B cell (primary cell): ENCODE data around the gene MRTFA. TPM values are rescaled to one million over a fixed set of nuclear protein-coding genes. Genes with fewer than 3 reads are reported as not detected.
A peak's percentile ranks its signal among the peaks of the same experiment; 100 is the strongest.

Source experiments
- ATAC-seq: fragments of 200-7000 bp; cut with Tn5 transposase; one replicate; pipeline ENCODE4 v1.10.0; 2021; ENCODE audit warnings: low read depth, mild to moderate bottlenecking, moderate number of reproducible peaks, moderate library complexity
- CTCF ChIA-PET: fragments of 350-600 bp; sonication (Branson Sonifier 250); formaldehyde crosslinking; loops from one replicate; lab custom pipeline; 2021; ENCODE audit warnings: antibody characterized with exemption, inconsistent platforms; lab: Charles Lee
- POLR2A ChIA-PET: fragments of 350-600 bp; sonication (Branson Sonifier 250); formaldehyde crosslinking; loops from one replicate; lab custom pipeline; 2021; ENCODE audit warnings: antibody characterized with exemption; lab: Charles Lee
- DNase-seq: peaks from one replicate; pipeline ENCODE4 v3.0.0; 2013
- H2AFZ ChIP-seq: 2 replicates; pipeline ENCODE4 v1.6.1; 2012; ENCODE audit warnings: mild to moderate bottlenecking, low read depth, low read length; ENCODE audit not compliant: insufficient read depth, poor library complexity, severe bottlenecking
- H3K27ac ChIP-seq, 2 donors: 1 replicate in 1 of 2; 2 replicates in 1 of 2; pipeline ENCODE4 v1.5.1; 2012 to 2013; ENCODE audit warnings: low read length in 2 of 2, mild to moderate bottlenecking in 2 of 2, moderate library complexity in 1 of 2
- H3K27me3 ChIP-seq, 4 experiments: fragments of 200-600 bp in 1 of 4; sonication (generic) in 1 of 4; replicated peaks in 1 of 4; 1 replicate in 2 of 4; 2 replicates in 2 of 4; pipeline versions ENCODE4 v1.6.1 to v1.7.0; 2013 to 2016; ENCODE audit warnings: low read length in 3 of 4, mild to moderate bottlenecking in 2 of 4, mixed read lengths in 1 of 4, moderate library complexity in 1 of 4; ENCODE audit not compliant: insufficient read depth in 4 of 4, control insufficient read depth in 3 of 4; ENCODE audit errors: control extremely low read depth in 1 of 4
- H3K36me3 ChIP-seq, 2 experiments: replicated peaks in 1 of 2; 1 replicate in 1 of 2; 2 replicates in 1 of 2; pipeline versions ENCODE4 v1.6.1 to v1.7.1; 2013; ENCODE audit warnings: low read length in 1 of 2; ENCODE audit not compliant: insufficient read depth in 2 of 2, control insufficient read depth in 1 of 2; ENCODE audit errors: control extremely low read depth in 1 of 2, extremely low read depth in 1 of 2
- H3K4me1 ChIP-seq, 2 donors: fragments of 200-600 bp in 1 of 2; sonication (generic) in 1 of 2; 1 replicate in 1 of 2; 2 replicates in 1 of 2; pipeline versions ENCODE4 v1.5.1 to v1.6.1; 2013 to 2017; ENCODE audit warnings: low read length in 2 of 2; ENCODE audit not compliant: control insufficient read depth in 2 of 2, insufficient read depth in 2 of 2
- H3K4me2 ChIP-seq: replicated peaks from 2 replicates; pipeline ENCODE3; 2012; ENCODE audit warnings: mild to moderate bottlenecking, low read depth, low read length; ENCODE audit not compliant: poor library complexity, severe bottlenecking
- H3K4me3 ChIP-seq, 5 experiments: fragments of 200-600 bp in 1 of 5; sonication (generic) in 1 of 5; 1 replicate in 3 of 5; 2 replicates in 2 of 5; pipeline versions ENCODE4 v1.5.1 to v1.7.0; 2011 to 2016; ENCODE audit warnings: low read length in 4 of 5, mild to moderate bottlenecking in 4 of 5, low read depth in 2 of 5, control low read depth in 1 of 5, moderate library complexity in 1 of 5; ENCODE audit not compliant: insufficient read depth in 1 of 5; ENCODE audit errors: control extremely low read depth in 1 of 5, extremely low read depth in 1 of 5
- H3K79me2 ChIP-seq: fragments of 200-600 bp; sonication (generic); one replicate; pipeline ENCODE4 v1.6.0; 2016; ENCODE audit warnings: low read length; ENCODE audit not compliant: control insufficient read depth, insufficient read depth
- H3K9ac ChIP-seq: fragments of 200-600 bp; sonication (generic); 2 replicates; pipeline ENCODE4 v1.6.1; 2017; ENCODE audit warnings: mild to moderate bottlenecking, low read length, moderate library complexity
- H3K9me3 ChIP-seq, 3 donors: one replicate each; pipeline versions ENCODE4 v1.6.1 to v1.7.1; 2013; ENCODE audit warnings: low read length in 2 of 3; ENCODE audit not compliant: control insufficient read depth in 2 of 3, insufficient read depth in 1 of 3; ENCODE audit errors: control extremely low read depth in 1 of 3
- H4K20me1 ChIP-seq: 2 replicates; pipeline ENCODE4 v1.6.0; 2012; ENCODE audit warnings: mild to moderate bottlenecking, low read length; ENCODE audit not compliant: insufficient read depth, control insufficient read depth, poor library complexity, severe bottlenecking
- H3K27ac Mint-ChIP-seq: one replicate; pipeline ENCODE4 v1.8.0; 2021; ENCODE audit warnings: mixed read lengths
- H3K27me3 Mint-ChIP-seq: one replicate; pipeline ENCODE4 v1.8.0; 2021; ENCODE audit warnings: mixed read lengths
- H3K4me1 Mint-ChIP-seq: one replicate; pipeline ENCODE4 v1.8.0; 2021; ENCODE audit warnings: mixed read lengths
- H3K4me3 Mint-ChIP-seq: one replicate; pipeline ENCODE4 v1.8.0; 2021; ENCODE audit warnings: mixed read lengths
- H3K9me3 Mint-ChIP-seq: one replicate; pipeline ENCODE4 v1.8.0; 2022; ENCODE audit warnings: mixed read lengths; ENCODE audit not compliant: insufficient read depth
- EZH2 ChIP-seq: IDR thresholded peaks from 2 replicates; pipeline ENCODE4 v1.6.1; 2012; ENCODE audit warnings: borderline replicate concordance, low read depth, mild to moderate bottlenecking, moderate library complexity, low read length; ENCODE audit not compliant: insufficient read depth, poor library complexity, severe bottlenecking
- WGBS: methylation state at CpG from one replicate; pipeline ENCODE4 v1.1.5; 2013; ENCODE audit warnings: missing lambda C conversion rate; ENCODE audit not compliant: insufficient coverage; 5-methylcytosine and 5-hydroxymethylcytosine counted together
- intact Hi-C: fragments of 100-400 bp; cut with micrococcal nuclease; formaldehyde crosslinking; loops from one replicate; pipeline ENCODE4 v1.10.0; 2022
- polyA plus RNA-seq: library from polyadenylated mRNA; depleted of rRNA; stranded (reverse); fragments of >200 nt; gene quantifications from 2 replicates; pipeline ENCODE4 v1.2.3, GENCODE V29; 2012
- total RNA-seq, 2 donors: library from RNA; stranded (reverse); fragments of 120-200 nt in 1 of 2; gene quantifications; 1 replicate in 1 of 2; 2 replicates in 1 of 2; pipeline versions ENCODE4 v1.2.3 to v1.2.4, GENCODE V29; 2013 to 2022
- TF ChIP-seq, protein P1 (sequence below): fragments of 200-600 bp; IDR thresholded peaks from one replicate; pipeline ENCODE4 v1.8.0; 2022; ENCODE audit warnings: antibody characterized with exemption, mild to moderate bottlenecking

MRTFA gene
- total and polyA plus RNA-seq, 2 donors (not counting 1 experiment from before 2014, with no cell fraction given) = 28.9 to 82.6 TPM

DNA sequence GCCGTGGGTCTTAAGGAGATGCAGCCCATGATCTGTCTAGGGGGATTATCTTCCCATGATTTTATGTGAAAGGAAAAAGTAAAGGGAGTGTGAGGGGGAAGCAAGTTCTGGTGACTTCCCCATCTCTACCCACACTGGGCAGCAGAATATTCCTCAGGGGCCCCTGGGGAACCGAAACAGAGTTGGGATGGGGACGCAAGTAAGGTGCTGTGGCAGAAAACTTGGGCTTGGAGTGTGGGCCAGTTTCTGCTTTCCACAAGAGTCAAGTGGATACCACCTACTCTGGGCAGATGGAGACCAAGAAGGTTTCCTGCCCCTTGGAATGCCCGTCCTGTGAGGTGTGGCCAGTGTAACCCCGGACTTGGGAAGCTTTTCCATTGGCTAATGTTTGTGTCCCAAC lies 201.8 kb downstream of the MRTFA start:
- DNase-seq (no peak), ATAC-seq (no peak)
- Histone ChIP-seq H3K4me2 (peak overlapping the region; percentile 79), H2AFZ (no peak overlapping the region), H4K20me1 (peaks cover 7% of the 10 kb centered on the region), H3K36me3 (peaks cover 9 to 42% of the 10 kb centered on the region in 2 experiments), H3K27me3 (no peaks in the 10 kb centered on the region), H3K79me2 (peaks cover 51% of the 10 kb centered on the region), H3K4me3 (peak overlapping the region in 1 of 5 experiments; percentile 44), H3K9me3 (no peaks in the 10 kb centered on the region), H3K4me1 (peaks cover 73 to 85% of the 10 kb centered on the region in 2 donors), H3K27ac (peak overlapping the region; percentile 61 to 69), H3K9ac (peak overlapping the region; percentile 48)
- WGBS = 17% methylated on average over 1 of the region's 5 CpGs
- Mint-ChIP-seq H3K27ac (peak overlapping the region; percentile 94), H3K27me3 (no peaks in the 10 kb centered on the region), H3K4me1 (peaks cover 81% of the 10 kb centered on the region), H3K9me3 (no peaks in the 10 kb centered on the region), H3K4me3 (peak overlapping the region; percentile 82)
- POLR2A ChIA-PET = interaction anchor here (1.1 to 2.4 kb wide), 2 partner anchors 17 to 110 kb away, joined by 4 to 7 read pairs; no protein-coding TSS in a partner anchor
- intact Hi-C loops = no loop called here
- CTCF ChIA-PET = interaction anchor here (2.8 to 11.5 kb wide), 8 partner anchors 8 to 212 kb away, joined by 18 to 232 read pairs (median 40); no protein-coding TSS in a partner anchor
- TF ChIP-seq, protein P1, sequence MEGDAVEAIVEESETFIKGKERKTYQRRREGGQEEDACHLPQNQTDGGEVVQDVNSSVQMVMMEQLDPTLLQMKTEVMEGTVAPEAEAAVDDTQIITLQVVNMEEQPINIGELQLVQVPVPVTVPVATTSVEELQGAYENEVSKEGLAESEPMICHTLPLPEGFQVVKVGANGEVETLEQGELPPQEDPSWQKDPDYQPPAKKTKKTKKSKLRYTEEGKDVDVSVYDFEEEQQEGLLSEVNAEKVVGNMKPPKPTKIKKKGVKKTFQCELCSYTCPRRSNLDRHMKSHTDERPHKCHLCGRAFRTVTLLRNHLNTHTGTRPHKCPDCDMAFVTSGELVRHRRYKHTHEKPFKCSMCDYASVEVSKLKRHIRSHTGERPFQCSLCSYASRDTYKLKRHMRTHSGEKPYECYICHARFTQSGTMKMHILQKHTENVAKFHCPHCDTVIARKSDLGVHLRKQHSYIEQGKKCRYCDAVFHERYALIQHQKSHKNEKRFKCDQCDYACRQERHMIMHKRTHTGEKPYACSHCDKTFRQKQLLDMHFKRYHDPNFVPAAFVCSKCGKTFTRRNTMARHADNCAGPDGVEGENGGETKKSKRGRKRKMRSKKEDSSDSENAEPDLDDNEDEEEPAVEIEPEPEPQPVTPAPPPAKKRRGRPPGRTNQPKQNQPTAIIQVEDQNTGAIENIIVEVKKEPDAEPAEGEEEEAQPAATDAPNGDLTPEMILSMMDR = no peak
- no peak for TF ChIP-seq EZH2

DNA sequence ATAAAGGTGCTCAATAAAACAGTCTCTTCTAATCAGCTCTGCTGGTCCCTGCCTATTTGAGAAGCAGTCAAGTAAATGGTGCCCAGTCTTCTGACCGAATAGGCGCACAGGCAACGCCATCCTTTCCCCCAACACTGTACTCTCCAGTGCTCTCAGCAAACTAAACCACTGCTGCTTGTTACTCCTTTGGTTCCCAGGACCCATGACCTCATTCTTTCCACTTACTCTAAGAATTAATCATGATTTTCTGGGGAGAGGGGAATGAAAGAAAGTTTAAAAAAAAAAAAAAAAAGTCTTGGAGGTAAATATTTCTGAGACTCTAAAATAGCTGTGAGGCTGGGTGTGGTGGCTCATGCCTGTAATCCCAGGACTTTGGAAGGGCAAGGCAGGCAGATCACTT lies 202.4 kb downstream of the MRTFA start:
- Histone ChIP-seq H3K27me3 (no peaks in the 10 kb centered on the region), H3K79me2 (peaks cover 51% of the 10 kb centered on the region), H3K27ac (peak overlapping the region; percentile 61 to 69), H3K4me2 (peak overlapping the region; percentile 31), H3K4me1 (peaks cover 72 to 83% of the 10 kb centered on the region in 2 donors), H4K20me1 (peaks cover 13% of the 10 kb centered on the region), H3K36me3 (peaks cover 15 to 49% of the 10 kb centered on the region in 2 experiments), H3K4me3 (no peak overlapping the region), H3K9me3 (no peaks in the 10 kb centered on the region), H3K9ac (no peak overlapping the region), H2AFZ (no peak overlapping the region)
- H3K27me3 Mint-ChIP-seq = no peaks in the 10 kb centered on the region
- ATAC-seq (no peak), DNase-seq (no peak)
- peak overlapping the region; percentile 94 for H3K27ac Mint-ChIP-seq
- ChIA-PET POLR2A (interaction anchor here (0.6 kb wide), 1 partner anchor 214 kb away, joined by 6 read pairs; no protein-coding TSS in a partner anchor), CTCF (interaction anchor here (1.3 to 11.5 kb wide), 5 partner anchors 14 to 213 kb away, joined by 3 to 232 read pairs (median 51); no protein-coding TSS in a partner anchor)
- intact Hi-C loops = no loop called here
- peak overlapping the region; percentile 59 for H3K4me3 Mint-ChIP-seq
- WGBS = 100% methylated on average over 3 of the region's 3 CpGs
- TF ChIP-seq, protein P1 = no peak
- no peak for TF ChIP-seq EZH2
- no peaks in the 10 kb centered on the region for H3K9me3 Mint-ChIP-seq
- H3K4me1 Mint-ChIP-seq = peaks cover 82% of the 10 kb centered on the region
